HEK293T (cell line): Measurements from ENCODE around the gene VWA8.

ENCODE experiments used
- FOXA1 ChIP-seq: fragments of 450-650 bp; IDR thresholded peaks from 2 replicates; pipeline ENCODE4 v1.6.1; 2016; ENCODE audit warnings: mild to moderate bottlenecking
- TARDBP ChIP-seq: fragments of 450-650 bp; IDR thresholded peaks from 2 replicates; pipeline ENCODE4 v1.6.1; 2016

DNA sequence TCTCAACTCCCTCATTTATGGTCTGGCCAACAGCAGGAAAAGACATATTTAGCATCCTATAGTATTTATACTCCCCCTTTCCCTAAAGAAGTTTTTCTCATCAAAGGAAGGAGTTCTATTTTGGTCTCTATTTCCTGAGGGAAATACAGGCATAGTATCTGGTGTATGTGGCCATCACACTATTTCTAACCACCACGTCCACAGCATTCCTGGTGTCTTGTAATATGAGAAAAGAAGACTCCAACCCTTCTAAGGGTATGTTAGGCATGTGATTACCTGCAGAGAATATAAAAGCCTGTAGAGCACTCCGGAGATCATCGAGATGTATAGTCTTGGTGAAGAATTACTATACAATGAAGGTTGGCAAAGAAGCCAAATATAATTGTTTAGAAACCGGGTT is 137.4 kb downstream of the VWA8 start:
- TF ChIP-seq TARDBP: no peak
- no peak for TF ChIP-seq FOXA1
